GM12874 (cell line): ENCODE measurements around the gene OGFOD3.

Experiments
- CTCF ChIP-seq: IDR thresholded peaks from 2 replicates; pipeline ENCODE4 v1.5.1; 2011; ENCODE audit warnings: low read depth, mild to moderate bottlenecking, control low read depth, low read length, moderate library complexity; ENCODE audit not compliant: insufficient read depth

OGFOD3 gene

GRCh38 chr17:82412535-82413520, 5.6 kb downstream of the OGFOD3 start:
- TF ChIP-seq CTCF: no peak

GRCh38 chr17:82411396-82412053, 6.9 kb downstream of the OGFOD3 start:
- TF ChIP-seq CTCF: no peak

- no peak for TF ChIP-seq CTCF
These were observed 8.2 kb downstream of the OGFOD3 start for GRCh38 chr17:82410014-82410716.

- no peak for TF ChIP-seq CTCF
These were observed 9.5 kb downstream of the OGFOD3 start for GRCh38 chr17:82408938-82409318.

GRCh38 chr17:82408288-82408937, 10.0 kb downstream of the OGFOD3 start:
- no peak for TF ChIP-seq CTCF

- no peak for TF ChIP-seq CTCF
These were observed 11.1 kb downstream of the OGFOD3 start for GRCh38 chr17:82407255-82407654.
